HepG2 (cell line): Measurements from ENCODE around the gene TCTA. TPM values are rescaled to one million over a fixed set of nuclear protein-coding genes. Genes with fewer than 3 reads are reported as not detected.
A peak's percentile ranks its signal among the peaks of the same experiment; 100 is the strongest.

ENCODE experiments used
- CHD2 ChIP-seq: IDR thresholded peaks from 2 replicates; pipeline ENCODE4 v1.6.1; 2011; ENCODE audit warnings: low read depth, low read length, improper control_type of control experiment
- KAT7 ChIP-seq: IDR thresholded peaks from 2 replicates; pipeline ENCODE4 v1.6.1; 2018; ENCODE audit warnings: borderline replicate concordance, missing compliant biosample characterization
- MNT ChIP-seq: fragments of 450-650 bp; IDR thresholded peaks from 2 replicates; pipeline ENCODE4 v1.6.1; 2016
- NFYC ChIP-seq: IDR thresholded peaks from 2 replicates; pipeline ENCODE4 v1.6.1; 2016; ENCODE audit warnings: missing genetic modification reagents, missing compliant biosample characterization
- PHF21A ChIP-seq: sonication (generic); formaldehyde crosslinking; IDR thresholded peaks from 2 replicates; pipeline ENCODE4 v1.5.0; 2020; ENCODE audit warnings: mild to moderate bottlenecking, missing genetic modification reagents
- PHF5A ChIP-seq: IDR thresholded peaks from one replicate; pipeline ENCODE4 v1.6.1; 2018; ENCODE audit warnings: low read depth, missing genetic modification reagents; ENCODE audit not compliant: unreplicated experiment
- RFX5 ChIP-seq: IDR thresholded peaks from 2 replicates; pipeline ENCODE4 v1.6.1; 2011; ENCODE audit warnings: low read depth, low read length, improper control_type of control experiment
- ZBTB7A ChIP-seq: sonication (generic); formaldehyde crosslinking; IDR thresholded peaks from 2 replicates; pipeline ENCODE4 v1.8.0; 2022; ENCODE audit warnings: mild to moderate bottlenecking, missing genetic modification reagents
- ZNF784 ChIP-seq: sonication (generic); formaldehyde crosslinking; IDR thresholded peaks from 2 replicates; pipeline ENCODE4 v1.5.1; 2020; ENCODE audit warnings: missing genetic modification reagents, mild to moderate bottlenecking, borderline replicate concordance
- ZNF883 ChIP-seq: sonication (generic); formaldehyde crosslinking; IDR thresholded peaks from 2 replicates; pipeline ENCODE4 v1.5.1; 2020; ENCODE audit warnings: mild to moderate bottlenecking, missing genetic modification reagents; ENCODE audit errors: not compliant biosample characterization
- polyA plus RNA-seq, 8 experiments: library from polyadenylated mRNA; depleted of rRNA in 3 of 8; stranded (reverse) in 7 of 8; unstranded in 1 of 8; fragments of >200 nt; fragmentation: Illumina TruSeq in 4 of 8; extraction: Trizol in 4 of 8; gene quantifications; 2 replicates each; pipeline versions ENCODE4 v1.2.1 to v1.2.3, GENCODE V29; 2011 to 2016; ENCODE audit warnings: low read depth in 4 of 8, missing spikeins in 1 of 8, mixed read lengths in 1 of 8; ENCODE audit not compliant: insufficient read depth in 1 of 8
- total RNA-seq, 5 experiments: library from RNA; depleted of rRNA; stranded (reverse); fragments of >200 nt; fragmentation: Illumina TruSeq; extraction: Trizol; gene quantifications; 2 replicates each; pipeline ENCODE4 v1.2.3, GENCODE V29; 2016; ENCODE audit warnings: low read depth in 1 of 5
- TF ChIP-seq, protein P1 (sequence below), 2 experiments: fragments of 450-650 bp in 1 of 2; sonication (generic) in 1 of 2; formaldehyde crosslinking in 1 of 2; IDR thresholded peaks; 2 replicates each; pipeline versions ENCODE4 v1.6.1 to v1.8.0; 2016 to 2022; ENCODE audit warnings: antibody characterized with exemption in 1 of 2, mild to moderate bottlenecking in 1 of 2, missing genetic modification reagents in 1 of 2
- TF ChIP-seq, protein P2 (sequence below): sonication (generic); formaldehyde crosslinking; IDR thresholded peaks from 2 replicates; pipeline ENCODE4 v1.4.0; 2020; ENCODE audit warnings: low read depth, mild to moderate bottlenecking, missing genetic modification reagents
- TF ChIP-seq, protein P3 (sequence below): sonication (generic); formaldehyde crosslinking; IDR thresholded peaks from 2 replicates; pipeline ENCODE4 v1.5.1; 2020; ENCODE audit warnings: mild to moderate bottlenecking, missing genetic modification reagents, borderline replicate concordance

Gene TCTA
- total and polyA plus RNA-seq, 2 of the 13 experiments (the other 11 are each of a cell fraction or from before 2014, with no cell fraction given) = 8.3 to 13.2 TPM

GRCh38 chr3:49422379-49423248 lies 10.4 kb downstream of the TCTA start, which contains the start of gene AMT (continued):
- TF ChIP-seq, protein P1, sequence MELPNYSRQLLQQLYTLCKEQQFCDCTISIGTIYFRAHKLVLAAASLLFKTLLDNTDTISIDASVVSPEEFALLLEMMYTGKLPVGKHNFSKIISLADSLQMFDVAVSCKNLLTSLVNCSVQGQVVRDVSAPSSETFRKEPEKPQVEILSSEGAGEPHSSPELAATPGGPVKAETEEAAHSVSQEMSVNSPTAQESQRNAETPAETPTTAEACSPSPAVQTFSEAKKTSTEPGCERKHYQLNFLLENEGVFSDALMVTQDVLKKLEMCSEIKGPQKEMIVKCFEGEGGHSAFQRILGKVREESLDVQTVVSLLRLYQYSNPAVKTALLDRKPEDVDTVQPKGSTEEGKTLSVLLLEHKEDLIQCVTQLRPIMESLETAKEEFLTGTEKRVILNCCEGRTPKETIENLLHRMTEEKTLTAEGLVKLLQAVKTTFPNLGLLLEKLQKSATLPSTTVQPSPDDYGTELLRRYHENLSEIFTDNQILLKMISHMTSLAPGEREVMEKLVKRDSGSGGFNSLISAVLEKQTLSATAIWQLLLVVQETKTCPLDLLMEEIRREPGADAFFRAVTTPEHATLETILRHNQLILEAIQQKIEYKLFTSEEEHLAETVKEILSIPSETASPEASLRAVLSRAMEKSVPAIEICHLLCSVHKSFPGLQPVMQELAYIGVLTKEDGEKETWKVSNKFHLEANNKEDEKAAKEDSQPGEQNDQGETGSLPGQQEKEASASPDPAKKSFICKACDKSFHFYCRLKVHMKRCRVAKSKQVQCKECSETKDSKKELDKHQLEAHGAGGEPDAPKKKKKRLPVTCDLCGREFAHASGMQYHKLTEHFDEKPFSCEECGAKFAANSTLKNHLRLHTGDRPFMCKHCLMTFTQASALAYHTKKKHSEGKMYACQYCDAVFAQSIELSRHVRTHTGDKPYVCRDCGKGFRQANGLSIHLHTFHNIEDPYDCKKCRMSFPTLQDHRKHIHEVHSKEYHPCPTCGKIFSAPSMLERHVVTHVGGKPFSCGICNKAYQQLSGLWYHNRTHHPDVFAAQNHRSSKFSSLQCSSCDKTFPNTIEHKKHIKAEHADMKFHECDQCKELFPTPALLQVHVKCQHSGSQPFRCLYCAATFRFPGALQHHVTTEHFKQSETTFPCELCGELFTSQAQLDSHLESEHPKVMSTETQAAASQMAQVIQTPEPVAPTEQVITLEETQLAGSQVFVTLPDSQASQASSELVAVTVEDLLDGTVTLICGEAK (IDR thresholded peaks at IDR 0.05) = no peak
- TF ChIP-seq, protein P1 (CRISPR knock-in tag; IDR thresholded peaks at IDR 0.05) = no peak; the same call in 1 of the 2 replicates
- TF ChIP-seq ZBTB7A (CRISPR knock-in tag) (peak; percentile 60), PHF5A (CRISPR knock-in tag) (no peak), RFX5 (no peak), CHD2 (no peak), PHF21A (peak; percentile 72), ZNF883 (no peak), ZNF784 (CRISPR knock-in tag) (no peak), NFYC (CRISPR knock-in tag) (peak; percentile 22; the same call in 1 of the 2 replicates), MNT (peak; percentile 38; the same call in 1 of the 2 replicates), KAT7 (CRISPR knock-in tag) (no peak)
- TF ChIP-seq, protein P2, sequence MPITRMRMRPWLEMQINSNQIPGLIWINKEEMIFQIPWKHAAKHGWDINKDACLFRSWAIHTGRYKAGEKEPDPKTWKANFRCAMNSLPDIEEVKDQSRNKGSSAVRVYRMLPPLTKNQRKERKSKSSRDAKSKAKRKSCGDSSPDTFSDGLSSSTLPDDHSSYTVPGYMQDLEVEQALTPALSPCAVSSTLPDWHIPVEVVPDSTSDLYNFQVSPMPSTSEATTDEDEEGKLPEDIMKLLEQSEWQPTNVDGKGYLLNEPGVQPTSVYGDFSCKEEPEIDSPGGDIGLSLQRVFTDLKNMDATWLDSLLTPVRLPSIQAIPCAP (CRISPR knock-in tag) = no peak
- TF ChIP-seq, protein P3, sequence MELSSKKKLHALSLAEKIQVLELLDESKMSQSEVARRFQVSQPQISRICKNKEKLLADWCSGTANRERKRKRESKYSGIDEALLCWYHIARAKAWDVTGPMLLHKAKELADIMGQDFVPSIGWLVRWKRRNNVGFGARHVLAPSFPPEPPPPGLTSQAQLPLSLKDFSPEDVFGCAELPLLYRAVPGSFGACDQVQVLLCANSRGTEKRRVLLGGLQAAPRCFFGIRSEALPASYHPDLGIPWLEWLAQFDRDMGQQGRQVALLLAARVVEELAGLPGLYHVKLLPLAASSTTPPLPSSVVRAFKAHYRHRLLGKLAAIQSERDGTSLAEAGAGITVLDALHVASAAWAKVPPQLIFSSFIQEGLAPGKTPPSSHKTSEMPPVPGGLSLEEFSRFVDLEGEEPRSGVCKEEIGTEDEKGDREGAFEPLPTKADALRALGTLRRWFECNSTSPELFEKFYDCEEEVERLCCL (CRISPR knock-in tag) = no peak
